SW480 (cell line): Measurements from ENCODE around the gene OXLD1.
A peak's percentile ranks its signal among the peaks of the same experiment; 100 is the strongest.

ENCODE experiments used
- DNase-seq: peaks from one replicate; pipeline ENCODE4 v3.0.0-alpha.2; 2016; ENCODE audit warnings: low spot score

The OXLD1 gene

DNA sequence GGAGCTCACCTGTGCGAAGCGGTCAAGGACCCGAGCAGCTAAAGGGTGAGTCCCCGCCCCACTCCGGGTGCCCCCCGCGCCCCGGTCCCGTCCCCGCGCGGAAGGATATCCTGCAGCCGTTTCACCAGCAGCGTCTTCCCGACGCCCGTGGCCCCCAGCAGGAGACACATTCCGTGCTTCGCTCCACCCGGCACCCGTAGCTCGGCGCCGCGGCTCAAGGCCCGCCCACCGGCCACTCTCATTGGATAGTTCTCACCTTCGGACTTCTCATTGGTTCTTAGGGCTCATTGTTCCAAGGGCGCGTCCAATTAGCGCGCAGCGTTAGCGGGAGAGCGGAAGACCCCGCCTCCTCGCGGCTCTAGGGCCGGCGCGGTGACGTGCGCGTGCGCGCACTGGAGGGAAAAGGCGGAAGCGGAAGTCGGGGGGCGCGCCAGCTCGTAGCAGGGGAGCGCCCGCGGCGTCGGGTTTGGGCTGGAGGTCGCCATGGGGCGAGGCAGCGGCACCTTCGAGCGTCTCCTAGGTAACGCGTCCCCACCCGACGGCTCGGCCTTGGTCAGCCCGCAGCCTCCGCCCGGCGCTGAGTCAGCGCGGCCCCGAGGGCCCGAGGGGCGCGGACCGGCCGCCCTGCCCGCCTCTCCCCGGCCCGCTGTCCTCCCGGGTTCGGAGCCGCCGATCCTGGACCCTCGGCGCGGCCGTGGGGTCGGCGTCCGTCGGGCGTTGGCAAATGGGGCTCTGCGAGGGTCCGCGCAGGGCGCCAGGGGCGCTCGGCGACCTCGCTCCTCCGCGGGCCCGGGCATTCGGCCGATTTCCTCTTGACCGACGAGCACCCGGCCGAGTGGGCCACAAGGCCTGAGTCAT, 17.4 kb upstream of the OXLD1 start, which contains the start of the genes ARL16 and HGS:
ARL16 (minus strand) TSS at position 214 of the 858 bp plus-strand sequence; CDS start at position 170, 44 bp downstream.
HGS (plus strand) TSS at position 428 of the 858 bp plus-strand sequence; CDS start at position 484, 56 bp downstream.
- DNase-seq = peak; percentile 97

DNA sequence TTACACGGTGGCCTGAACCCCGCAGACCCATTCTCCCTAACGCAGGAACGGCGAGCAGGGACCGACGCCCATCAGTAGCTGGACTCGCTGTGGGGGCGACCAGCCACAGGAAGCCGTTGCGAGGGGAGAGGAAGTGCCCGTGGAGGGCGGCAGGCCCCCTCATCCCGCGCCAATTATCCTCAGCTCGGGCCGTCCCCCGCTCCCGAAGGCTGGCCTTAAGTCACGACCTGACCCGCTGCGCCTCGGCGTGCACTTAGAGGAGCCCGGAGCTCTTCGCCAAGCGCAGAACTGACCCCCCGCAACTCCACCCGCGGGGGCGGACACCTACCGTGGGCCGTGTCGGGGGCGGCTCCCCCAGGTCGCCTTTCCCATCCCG, 16.8 kb upstream of the OXLD1 start:
- DNase-seq = no peak

DNA sequence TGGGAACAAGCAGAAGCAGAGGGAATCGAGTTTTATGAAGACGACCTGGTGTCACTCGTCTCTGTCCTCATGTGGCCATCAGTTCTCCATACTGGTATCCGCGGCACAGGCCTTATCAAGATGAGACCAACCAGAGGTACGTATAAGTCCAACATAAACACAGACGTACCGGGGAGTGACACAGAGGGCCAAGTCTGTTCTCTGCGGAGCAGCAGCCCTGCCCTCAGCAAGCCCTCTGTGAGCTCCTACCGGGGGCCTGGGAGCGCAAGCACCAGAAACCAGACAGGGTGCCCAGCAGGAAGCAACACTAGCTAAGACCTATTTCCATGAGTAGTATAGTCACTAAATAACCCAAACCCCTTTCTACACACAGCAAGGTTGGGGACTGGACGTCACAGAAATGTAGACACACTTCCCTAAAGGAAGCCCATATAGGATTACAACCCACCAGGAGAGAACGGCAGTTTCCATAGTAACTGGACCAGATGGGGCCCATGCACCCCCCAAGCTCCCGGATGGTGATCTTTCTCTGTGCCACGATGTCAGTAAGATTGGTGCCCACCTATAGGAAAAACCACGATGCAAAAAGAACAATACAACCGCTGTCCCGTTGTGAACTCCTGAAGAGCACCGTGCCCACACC, 16.3 kb upstream of the OXLD1 start:
- no peak for DNase-seq

DNA sequence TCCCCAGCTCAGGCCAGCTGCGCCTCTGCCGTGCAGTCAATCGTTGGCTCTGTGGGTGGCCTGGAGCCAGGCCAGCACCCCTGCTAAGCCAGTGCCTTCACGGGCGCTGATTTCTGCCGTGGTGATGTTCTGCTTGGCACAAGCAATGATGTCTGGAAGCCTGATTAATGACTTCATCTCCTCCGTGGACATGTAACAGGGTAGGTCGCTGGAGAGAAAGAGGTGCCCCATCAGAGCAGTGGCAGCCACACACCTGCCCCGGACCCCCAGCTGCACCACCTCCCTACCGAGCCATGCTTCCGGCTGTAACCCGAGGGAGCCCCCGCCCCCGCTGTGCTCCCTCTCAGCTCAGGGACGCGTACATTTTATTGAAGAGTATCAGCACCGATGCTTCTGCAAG, 15.3 kb upstream of the OXLD1 start:
- DNase-seq = no peak

DNA sequence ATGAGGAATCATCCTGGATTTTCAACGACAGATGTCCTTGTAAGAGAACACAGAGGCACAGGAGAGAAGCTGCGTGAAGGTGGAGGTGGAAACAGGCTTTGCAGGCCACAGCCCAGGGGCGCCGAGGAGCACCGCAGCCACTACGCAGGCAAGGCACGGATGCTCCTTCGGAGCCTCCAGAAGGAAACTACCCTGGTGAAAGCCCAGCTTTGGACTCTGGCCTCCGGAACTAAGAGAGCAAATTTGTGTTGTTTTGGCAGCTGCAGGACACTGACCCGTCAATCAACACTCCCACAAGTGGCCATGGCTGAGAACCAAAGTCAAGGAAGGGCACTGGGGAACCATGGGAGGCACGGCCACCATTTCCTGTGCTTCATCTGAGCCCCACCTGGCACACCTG, 13.7 kb upstream of the OXLD1 start:
- DNase-seq = no peak

DNA sequence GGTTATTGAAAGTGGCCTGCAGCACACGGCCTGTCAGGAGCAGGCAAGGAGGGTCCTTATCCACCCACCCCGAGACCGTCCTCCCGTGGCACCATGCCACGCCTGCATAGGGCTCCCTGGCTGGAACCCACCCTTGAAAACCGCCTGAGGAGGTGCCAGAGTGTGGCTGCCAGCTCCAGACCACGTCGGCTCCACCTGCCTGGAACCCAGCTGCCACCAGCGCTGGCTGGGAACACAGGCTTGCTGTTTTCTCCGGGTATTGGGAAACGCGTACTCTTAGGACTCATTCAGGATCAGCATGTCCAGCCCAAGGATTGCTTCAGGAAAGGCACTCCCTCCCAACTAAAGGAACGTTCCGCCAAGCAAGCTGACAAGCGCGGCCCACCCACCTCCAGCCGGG, 10.5 kb upstream of the OXLD1 start:
- DNase-seq = no peak

GRCh38 chr17:81675515-81676221, 9.3 kb upstream of the OXLD1 start:
- peak; percentile 16 for DNase-seq

DNA sequence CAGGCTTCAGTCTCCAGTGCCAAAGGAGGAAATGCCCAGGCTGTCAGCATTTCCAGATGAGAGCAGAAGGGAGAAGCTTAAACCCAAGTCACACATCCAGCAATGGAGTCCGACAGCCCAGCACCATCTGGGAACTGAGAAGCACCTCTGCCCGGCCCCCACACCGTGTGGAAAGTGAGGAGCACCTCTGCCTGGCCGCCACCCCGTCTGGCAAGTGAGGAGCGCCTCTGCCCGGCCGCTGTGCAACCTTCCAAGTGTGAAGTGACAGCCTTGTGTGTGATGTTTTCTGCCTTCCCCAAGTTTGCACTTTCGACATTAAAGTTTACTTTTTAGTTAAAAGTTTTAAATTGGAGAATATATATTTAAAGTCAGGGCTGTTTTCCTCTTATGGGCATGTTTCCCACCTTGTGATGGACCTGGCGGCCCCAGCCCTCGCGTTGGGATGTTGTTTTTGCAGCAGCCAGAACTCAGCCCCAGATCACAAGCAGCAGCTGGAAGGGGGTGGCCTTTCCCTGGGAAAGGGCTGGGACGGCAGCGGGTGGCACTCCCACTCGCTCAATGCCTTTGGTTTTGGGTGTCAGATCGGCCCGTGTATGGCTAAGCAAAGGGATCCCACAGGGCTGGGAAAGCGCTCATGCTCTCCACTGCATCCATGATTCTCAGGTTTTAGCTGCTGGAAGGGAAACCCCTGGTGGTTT, 7.3 kb upstream of the OXLD1 start:
- no peak for DNase-seq

- DNase-seq = no peak
Measured at GRCh38 chr17:81672954-81673353, 6.5 kb upstream of the OXLD1 start.

GRCh38 chr17:81672504-81672903, 6.1 kb upstream of the OXLD1 start:
- no peak for DNase-seq

DNA sequence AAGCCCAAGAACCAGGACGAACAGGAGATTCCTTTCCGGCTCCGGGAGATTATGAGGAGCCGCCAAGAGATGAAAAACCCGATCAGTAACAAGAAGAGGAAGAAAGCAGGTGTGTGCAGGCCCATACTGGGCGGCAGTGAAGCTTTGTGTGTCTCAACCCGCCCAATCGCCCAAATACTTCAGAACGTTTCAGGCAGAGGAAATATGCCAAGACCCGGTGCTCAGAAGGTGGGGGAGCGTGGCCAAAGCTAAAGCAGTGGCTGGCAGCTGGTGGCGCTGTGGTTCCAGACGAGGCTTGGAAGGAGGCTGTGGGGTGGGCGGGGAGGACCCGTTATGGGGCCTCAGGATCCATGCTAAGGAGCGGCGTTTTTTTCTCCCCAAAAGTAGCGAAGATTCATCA, 1.3 kb upstream of the OXLD1 start:
- no peak for DNase-seq

- peak; percentile 41 for DNase-seq
Measured at GRCh38 chr17:81666092-81666341, 388 bp downstream of the OXLD1 start.

DNA sequence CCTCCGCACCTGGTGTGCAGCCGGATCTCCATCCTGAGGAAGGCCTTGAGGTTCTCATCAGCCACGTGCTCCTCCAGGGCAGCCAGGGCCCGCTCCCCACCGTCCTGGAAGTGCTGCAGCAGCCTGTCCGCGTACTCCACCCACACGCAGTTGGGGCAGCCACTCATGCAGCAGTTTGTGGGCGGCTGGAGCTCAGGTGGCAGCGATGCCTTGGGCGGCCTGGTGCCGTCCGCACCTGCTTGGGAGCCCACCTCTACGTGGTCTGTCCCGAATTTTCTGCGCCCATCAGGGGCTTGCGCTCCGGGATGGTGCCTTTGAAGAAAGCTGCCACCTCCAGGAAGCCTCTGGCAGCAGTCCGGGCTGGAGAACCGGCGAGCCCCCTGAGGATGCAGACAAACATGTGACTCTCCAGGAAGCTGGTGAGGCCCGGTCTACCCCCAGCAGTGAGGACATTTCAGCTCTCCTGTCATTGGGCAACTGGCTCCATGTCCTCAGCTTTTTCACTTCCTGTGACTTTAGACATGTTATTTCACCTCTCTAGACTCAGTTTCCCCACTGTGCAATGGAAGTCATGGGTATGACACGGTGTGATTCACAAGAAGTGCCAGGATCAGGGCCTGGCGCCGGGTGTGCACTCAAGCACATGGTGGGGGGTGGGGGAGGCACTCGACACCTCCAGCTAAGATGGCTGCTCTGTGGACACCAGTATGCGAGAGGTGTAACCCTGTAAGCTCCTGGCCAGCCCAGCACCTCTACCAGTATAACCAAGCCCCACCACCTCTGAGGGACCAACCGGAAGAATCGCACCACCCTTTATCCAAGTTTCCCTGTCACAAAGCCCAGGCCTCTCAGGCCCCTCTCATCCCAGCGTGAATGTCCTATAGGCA, 957 bp downstream of the OXLD1 start:
- DNase-seq = peak; percentile 59

GRCh38 chr17:81664051-81664470, 2.3 kb downstream of the OXLD1 start:
- no peak for DNase-seq

- no peak for DNase-seq
Measured at GRCh38 chr17:81662002-81662401, 4.4 kb downstream of the OXLD1 start.

GRCh38 chr17:81660441-81660840, 6.0 kb downstream of the OXLD1 start:
- DNase-seq = no peak

GRCh38 chr17:81659038-81659437, 7.4 kb downstream of the OXLD1 start:
- no peak for DNase-seq

- DNase-seq = no peak
Measured at GRCh38 chr17:81656835-81657234, 9.6 kb downstream of the OXLD1 start.

DNA sequence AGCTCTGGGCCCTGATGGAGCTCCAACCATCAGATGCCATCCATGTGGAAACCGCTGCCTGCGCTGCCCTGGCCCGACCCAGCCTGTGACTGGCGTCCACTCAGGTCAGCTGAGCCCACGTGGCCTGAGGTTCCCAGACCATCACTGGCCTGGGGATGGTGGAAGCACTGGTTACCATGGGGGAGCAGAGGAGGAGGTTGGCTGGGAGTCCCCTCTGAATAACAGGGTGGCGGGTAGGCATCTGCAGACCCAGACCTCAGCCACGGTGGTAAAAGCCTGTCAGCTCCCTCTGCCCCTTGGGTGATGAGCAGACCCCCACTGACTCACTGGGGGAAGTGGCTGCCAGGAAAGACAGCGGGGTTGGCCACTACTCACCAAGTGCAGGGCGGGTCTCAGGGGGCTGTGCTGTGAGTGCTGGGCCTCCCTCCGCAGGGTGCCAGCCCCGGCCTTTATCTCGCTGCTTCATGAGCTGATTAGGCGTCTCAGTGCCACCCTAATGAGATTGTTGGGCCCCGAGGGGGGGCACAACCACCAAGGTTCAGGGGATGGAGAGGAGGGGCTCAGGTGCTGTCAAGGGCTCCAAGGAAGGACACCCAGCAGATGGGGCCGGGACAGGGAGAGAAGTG, 10.2 kb downstream of the OXLD1 start, which contains the start of gene PDE6G:
PDE6G (minus strand) TSS at position 425 of the 626 bp plus-strand sequence. CDS start 3,237 bp downstream, outside the sequence.
- DNase-seq = no peak

DNA sequence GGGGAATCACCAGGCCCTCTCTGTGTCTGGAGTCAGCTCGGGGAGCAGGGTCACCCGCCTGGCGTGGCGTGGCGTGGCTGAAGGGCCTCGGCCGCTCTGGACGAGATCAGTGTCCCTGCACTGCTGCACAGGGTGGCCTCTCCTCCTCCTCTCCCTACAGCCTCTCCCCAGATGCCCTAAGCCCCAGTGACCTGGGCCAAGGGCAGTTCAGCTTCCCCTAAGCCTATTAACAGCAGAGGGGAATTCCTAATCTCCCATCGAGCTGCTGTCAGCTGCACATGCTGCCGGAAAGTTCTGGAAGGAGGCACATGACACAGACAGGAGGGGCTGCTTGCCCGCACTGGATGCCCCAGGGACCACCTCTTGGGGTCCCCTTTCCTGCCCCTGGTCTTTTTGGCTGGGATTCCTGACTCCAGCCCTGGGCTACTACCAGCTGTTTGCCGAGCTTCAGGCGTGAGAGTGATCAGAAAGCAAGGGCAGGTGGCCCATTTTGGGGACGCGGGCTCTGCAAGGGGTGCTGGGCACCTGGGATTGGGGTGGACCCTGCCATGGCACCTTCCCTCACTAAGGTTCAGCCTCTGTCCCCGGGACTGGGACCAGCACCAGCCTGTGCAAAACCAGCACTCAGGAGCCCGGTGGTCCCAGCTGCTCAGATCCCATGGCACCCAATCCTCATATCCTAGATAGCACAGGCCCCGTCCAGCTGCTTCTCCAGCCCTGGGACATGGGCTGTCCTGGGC, 10.9 kb downstream of the OXLD1 start:
- DNase-seq = no peak
